ENCODE measurements around the gene MYO1B.

DNA sequence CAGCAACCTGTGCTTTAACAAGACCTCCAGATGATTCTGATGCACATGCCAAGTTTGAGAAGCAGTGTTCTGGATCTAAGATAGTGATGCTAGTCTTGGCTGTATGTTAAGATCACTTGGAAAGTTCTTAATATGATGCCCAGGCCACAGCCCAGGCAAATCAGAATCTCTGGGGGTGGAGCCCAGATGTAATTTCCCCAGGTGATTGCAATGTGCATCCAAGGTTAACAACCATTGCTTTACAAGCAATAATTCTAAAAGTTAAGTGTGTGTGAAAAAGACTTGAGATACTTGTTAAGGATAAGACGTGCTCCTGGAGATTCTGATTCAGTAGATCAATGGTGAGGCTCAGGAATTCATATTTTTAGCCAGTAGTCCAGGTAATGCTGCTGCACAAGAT, 44.3 kb upstream of the MYO1B start:
- TF ChIP-seq EZH2 (IDR thresholded peaks at IDR 0.05; ENCODE audit: borderline replicate concordance, insufficient read depth, low read length, poor library complexity, severe bottlenecking) (no peak), RAD21 (conservative IDR thresholded peaks at IDR 0.05) (no peak), EP300 (conservative IDR thresholded peaks at IDR 0.05; ENCODE audit: poor library complexity, severe bottlenecking) (no peak), POLR2AphosphoS5 (IDR thresholded peaks at IDR 0.05) (no peak)
- TF ChIP-seq, protein P1, sequence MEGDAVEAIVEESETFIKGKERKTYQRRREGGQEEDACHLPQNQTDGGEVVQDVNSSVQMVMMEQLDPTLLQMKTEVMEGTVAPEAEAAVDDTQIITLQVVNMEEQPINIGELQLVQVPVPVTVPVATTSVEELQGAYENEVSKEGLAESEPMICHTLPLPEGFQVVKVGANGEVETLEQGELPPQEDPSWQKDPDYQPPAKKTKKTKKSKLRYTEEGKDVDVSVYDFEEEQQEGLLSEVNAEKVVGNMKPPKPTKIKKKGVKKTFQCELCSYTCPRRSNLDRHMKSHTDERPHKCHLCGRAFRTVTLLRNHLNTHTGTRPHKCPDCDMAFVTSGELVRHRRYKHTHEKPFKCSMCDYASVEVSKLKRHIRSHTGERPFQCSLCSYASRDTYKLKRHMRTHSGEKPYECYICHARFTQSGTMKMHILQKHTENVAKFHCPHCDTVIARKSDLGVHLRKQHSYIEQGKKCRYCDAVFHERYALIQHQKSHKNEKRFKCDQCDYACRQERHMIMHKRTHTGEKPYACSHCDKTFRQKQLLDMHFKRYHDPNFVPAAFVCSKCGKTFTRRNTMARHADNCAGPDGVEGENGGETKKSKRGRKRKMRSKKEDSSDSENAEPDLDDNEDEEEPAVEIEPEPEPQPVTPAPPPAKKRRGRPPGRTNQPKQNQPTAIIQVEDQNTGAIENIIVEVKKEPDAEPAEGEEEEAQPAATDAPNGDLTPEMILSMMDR (IDR thresholded peaks at IDR 0.05; ENCODE audit: poor library complexity, severe bottlenecking) = no peak
